D721Med (cell line): Measurements from ENCODE around the gene GARIN1A.
"Not testable (repeated sequence)": the region's sequence is repeated elsewhere in the genome, so short reads cannot be mapped to it uniquely, and the experiment has no call there.

Experiments
- DNase-seq: peaks from one replicate; pipeline ENCODE4 v3.0.0; 2011; ENCODE audit warnings: low spot score; ENCODE audit not compliant: insufficient read length
- FAIRE-seq: peaks from 2 replicates; lab custom pipeline; 2011; peaks lifted over from hg19 to GRCh38; lab: Jason Lieb, UNC
- TF ChIP-seq, protein P1 (sequence below): IDR thresholded peaks from 2 replicates; pipeline ENCODE4 v1.5.1; 2012; ENCODE audit warnings: mild to moderate bottlenecking, control low read depth; ENCODE audit not compliant: insufficient read depth; ENCODE audit errors: missing control alignments

Gene GARIN1A

GRCh38 chr7:128662091-128662490 is 10.0 kb upstream of the GARIN1A start:
- TF ChIP-seq, protein P1, sequence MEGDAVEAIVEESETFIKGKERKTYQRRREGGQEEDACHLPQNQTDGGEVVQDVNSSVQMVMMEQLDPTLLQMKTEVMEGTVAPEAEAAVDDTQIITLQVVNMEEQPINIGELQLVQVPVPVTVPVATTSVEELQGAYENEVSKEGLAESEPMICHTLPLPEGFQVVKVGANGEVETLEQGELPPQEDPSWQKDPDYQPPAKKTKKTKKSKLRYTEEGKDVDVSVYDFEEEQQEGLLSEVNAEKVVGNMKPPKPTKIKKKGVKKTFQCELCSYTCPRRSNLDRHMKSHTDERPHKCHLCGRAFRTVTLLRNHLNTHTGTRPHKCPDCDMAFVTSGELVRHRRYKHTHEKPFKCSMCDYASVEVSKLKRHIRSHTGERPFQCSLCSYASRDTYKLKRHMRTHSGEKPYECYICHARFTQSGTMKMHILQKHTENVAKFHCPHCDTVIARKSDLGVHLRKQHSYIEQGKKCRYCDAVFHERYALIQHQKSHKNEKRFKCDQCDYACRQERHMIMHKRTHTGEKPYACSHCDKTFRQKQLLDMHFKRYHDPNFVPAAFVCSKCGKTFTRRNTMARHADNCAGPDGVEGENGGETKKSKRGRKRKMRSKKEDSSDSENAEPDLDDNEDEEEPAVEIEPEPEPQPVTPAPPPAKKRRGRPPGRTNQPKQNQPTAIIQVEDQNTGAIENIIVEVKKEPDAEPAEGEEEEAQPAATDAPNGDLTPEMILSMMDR: no peak
- no peak for DNase-seq
- FAIRE-seq: no peak

DNA sequence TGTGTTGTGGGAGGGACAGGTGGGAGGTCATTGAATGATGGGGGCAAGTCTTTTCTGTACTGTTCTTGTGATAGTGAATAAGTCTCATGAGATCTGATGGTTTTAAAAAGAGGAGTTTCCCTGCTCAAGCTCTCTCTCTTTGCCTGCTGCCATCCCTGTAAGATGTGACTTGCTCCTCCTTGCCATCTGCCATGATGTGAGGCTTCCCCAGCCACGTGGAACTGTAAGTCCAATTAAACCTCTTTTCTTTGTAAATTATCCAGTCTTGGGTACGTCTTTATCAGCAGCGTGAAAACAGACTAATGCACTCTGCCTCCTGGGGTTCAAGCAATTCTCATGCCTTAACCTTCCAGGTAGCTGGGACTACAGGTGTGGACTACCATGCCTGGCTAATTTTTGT is 8.9 kb upstream of the GARIN1A start:
- not testable (repeated sequence) for FAIRE-seq, DNase-seq

- DNase-seq (no peak), FAIRE-seq (no peak)
- TF ChIP-seq, protein P1: no peak
These were observed 7.0 kb upstream of the GARIN1A start for GRCh38 chr7:128665057-128665456.

DNA sequence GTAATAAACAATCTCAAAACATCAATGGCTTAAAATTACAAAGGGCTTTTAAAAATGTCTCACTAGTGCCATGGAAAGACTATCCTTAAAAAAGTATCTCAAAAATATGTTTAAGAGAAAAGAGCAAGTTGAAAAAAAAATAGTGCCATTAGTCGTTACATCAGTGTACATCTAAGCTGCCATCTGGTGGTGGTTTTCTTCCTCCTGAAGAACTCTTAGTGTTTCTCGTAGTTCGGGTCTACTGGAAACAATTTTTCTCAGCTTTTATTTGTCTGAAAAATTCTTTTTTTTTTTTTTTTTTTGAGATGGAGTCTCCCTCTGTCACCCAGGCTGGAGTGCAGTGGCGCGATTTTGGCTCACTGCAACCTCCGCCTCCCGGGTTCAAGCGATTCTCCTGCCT is 5.9 kb upstream of the GARIN1A start:
- TF ChIP-seq, protein P1: peak; percentile 46
- DNase-seq (peak; percentile 28), FAIRE-seq (no peak)

DNA sequence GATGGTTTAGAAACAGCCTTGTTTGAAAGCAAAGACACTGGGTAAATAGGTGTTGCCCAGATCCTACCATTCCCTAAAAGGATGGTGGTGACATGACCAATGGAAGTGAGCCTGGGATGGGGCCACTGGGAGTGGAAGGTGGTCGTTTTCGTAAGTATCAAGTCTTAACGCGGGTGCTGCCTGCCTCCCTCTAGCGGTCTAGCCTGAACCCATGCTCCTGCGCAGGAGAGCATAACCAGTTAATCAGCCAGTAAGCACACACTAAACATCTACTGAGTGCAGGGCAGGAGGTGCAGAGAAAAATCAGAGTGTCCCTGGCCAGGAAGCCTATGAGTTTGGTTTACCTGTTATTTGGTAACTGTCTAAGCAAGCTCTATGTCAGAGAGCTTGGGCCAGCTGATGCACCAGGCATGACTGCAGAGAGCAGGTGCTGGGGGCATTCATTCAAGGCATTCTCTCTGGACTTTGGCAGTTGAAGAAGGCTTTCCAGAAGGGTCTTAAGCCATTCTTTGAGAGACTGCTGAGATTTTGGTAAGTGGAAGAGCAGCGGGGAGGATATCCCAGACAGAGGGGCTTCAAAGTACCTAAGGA is 930 bp downstream of the GARIN1A start:
- DNase-seq (no peak), FAIRE-seq (no peak)
- TF ChIP-seq, protein P1: peak; percentile 53

GRCh38 chr7:128673571-128673970 is 1.5 kb downstream of the GARIN1A start:
- TF ChIP-seq, protein P1: no peak
- DNase-seq (no peak), FAIRE-seq (no peak)

DNA sequence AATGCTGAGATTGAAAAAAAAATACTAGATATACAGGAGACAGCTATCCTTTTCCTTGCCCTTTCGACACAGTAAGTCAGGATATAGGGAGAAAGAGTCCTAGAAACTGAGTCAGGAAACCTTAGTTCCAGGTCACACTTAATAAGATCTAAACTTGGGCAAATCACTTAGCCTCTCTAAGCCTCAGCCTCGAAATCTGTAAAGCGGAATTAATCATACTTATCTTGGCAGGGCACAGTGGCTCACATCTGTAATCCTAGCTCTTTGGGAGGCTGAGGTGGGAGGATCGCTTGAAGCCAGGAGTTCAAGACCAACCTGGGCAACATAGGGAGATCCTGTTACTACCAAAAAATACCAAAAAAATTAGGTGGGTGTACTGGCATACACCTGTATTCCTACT is 4.6 kb downstream of the GARIN1A start:
- FAIRE-seq: no peak
- no peak for DNase-seq
- TF ChIP-seq, protein P1: no peak

DNA sequence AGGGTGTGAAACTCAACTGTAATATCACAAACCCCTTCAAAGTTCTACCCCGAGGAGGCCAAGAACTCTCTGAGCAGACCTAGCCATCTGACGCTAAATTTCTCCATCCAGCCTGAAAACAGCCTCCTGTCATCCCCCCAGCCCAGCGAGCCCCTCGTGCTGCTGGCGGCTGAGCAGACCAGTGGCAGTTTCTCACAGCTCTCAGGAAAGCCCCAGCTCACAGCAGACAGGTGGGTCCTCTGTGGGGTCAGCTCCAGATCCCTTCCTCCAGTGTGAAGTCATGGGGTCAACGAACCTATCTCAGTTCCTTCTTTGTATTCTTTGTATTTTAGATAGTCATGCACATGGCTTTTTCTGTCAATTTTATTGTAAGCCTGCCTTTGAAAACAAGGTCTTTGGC is 7.8 kb downstream of the GARIN1A start:
- no peak for FAIRE-seq
- TF ChIP-seq, protein P1: no peak
- DNase-seq: no peak
